ENCODE results near the gene HEATR3.

GRCh38 chr16:50146479-50147435 lies 81.0 kb downstream of the HEATR3 start:
- TF ChIP-seq CTCF (IDR thresholded peaks at IDR 0.05), result no peak
- no peak for TF ChIP-seq MAX (IDR thresholded peaks at IDR 0.05)
- TF ChIP-seq HMGXB4 (CRISPR knock-in tag; IDR thresholded peaks at IDR 0.05; ENCODE audit: borderline replicate concordance), result no peak
- no peak for TF ChIP-seq PHF8 (IDR thresholded peaks at IDR 0.05; ENCODE audit: borderline replicate concordance, low read depth)
- no peak for TF ChIP-seq BHLHE40 (IDR thresholded peaks at IDR 0.05; ENCODE audit: low read depth, low read length)
